ENCODE results near the gene SLC2A9. TPM values are rescaled to one million over a fixed set of nuclear protein-coding genes. Genes with fewer than 3 reads are reported as not detected.
"Not testable (repeated sequence)": the region's sequence is repeated elsewhere in the genome, so short reads cannot be mapped to it uniquely, and the experiment has no call there.

The SLC2A9 gene
- total RNA-seq, 2 donors from 2014 or later = 1.1 to 1.7 TPM

DNA sequence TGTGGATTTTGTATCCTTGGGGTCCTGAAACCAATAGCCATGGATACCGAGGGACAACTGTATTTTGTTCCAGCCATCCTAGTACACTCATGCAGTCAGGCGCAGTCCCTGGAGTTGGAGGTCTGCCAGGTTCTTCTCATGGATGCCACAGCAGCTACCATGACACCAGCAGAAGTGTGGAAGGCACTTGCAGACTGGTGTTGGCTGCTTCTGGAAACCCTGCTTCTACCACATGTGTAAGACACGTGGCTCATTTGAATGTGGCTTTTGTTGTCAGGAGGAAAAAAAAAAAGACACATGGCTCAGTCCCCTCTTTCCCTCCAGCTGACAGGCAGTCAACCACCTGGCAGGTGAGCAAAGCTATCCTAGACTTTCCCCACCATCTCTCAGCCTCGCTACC is 220.4 kb downstream of the SLC2A9 start:
- H3K27ac Mint-ChIP-seq = no peak overlapping the region
- DNase-seq = no peak
- no peak for ATAC-seq (replicated peaks in 1 of 2)
- peaks cover 30% of the 10 kb centered on the region for H3K27me3 Mint-ChIP-seq (ENCODE audit: low read depth)
- H3K4me1 Mint-ChIP-seq (ENCODE audit: low read depth) = no peaks in the 10 kb centered on the region
- no peak overlapping the region for H3K4me3 Mint-ChIP-seq
- H3K36me3 Mint-ChIP-seq (ENCODE audit: insufficient read depth in 2 of 2) = no peaks in the 10 kb centered on the region
- no peaks in the 10 kb centered on the region for H3K9me3 Mint-ChIP-seq

DNA sequence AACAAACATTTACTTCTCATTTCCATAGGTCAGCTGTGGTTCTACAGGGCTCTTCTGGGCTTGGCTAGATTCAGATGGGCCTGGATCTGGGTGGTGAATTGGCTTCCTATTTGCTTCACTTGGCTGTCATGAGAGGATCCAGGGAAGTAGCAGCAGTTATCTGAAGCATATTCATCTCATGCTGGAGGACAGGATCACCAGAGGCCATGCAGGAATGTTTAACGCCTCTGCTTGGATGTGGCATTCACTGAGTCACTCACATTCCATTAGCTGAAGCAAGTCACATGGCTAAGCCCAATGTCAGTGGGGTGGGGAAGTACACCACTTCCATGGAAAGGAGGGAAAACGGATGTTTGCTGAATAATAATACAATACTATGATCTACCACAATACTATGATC is 224.7 kb downstream of the SLC2A9 start:
- H3K4me3 Mint-ChIP-seq; H3K9me3 Mint-ChIP-seq; H3K27ac Mint-ChIP-seq; DNase-seq; ATAC-seq (replicated peaks in 1 of 2); H3K36me3 Mint-ChIP-seq (ENCODE audit: insufficient read depth in 2 of 2); H3K4me1 Mint-ChIP-seq (ENCODE audit: low read depth): not testable (repeated sequence)
- H3K27me3 Mint-ChIP-seq (ENCODE audit: low read depth) = peaks cover 10% of the 10 kb centered on the region

DNA sequence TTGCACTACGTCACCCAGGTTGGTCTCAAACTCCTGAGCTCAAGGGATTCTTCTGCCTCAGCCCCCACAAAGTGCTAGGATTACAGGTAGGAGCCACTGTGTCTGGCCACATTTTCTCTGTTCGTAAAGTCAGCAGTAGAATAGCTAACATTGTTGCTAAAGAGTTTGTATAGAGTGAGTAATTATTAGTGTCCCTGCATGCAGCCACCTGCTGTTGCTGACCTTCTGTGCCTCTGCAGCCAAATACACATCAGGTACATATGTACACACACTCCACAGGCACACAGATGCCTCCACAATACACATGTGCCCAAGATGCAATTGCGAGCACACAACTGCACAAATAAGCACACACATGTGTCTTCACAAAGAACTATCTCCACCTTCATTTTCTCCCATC is 228.9 kb downstream of the SLC2A9 start:
- Mint-ChIP-seq H3K4me1 (ENCODE audit: low read depth) (no peaks in the 10 kb centered on the region), H3K4me3 (no peak overlapping the region), H3K27ac (no peak overlapping the region), H3K36me3 (ENCODE audit: insufficient read depth in 2 of 2) (no peaks in the 10 kb centered on the region), H3K9me3 (peaks cover 0 to 3% of the 10 kb centered on the region in 2 donors), H3K27me3 (ENCODE audit: low read depth) (peaks cover 31% of the 10 kb centered on the region)
- ATAC-seq (replicated peaks in 1 of 2) (no peak), DNase-seq (no peak)

DNA sequence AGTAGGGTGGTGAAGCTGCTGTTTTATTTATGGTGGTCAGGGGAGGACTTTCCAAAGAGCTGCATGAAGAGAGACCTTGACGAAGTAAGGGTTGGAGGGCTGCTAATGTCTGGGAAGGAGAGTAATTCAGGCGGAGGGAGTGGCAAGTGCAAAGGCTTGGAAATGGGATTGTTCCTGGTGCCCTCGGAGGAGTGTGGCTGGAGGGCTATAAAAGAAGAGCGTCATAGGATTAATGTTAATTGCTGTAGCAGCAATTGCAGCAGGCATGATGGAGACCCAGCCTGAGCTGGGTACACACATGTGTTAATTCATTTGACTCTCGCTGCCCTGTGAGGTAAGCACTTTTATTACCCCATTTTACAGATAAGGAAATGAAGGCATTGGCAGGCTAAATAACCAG is 235.4 kb downstream of the SLC2A9 start:
- not testable (repeated sequence) for H3K4me1 Mint-ChIP-seq (ENCODE audit: low read depth); H3K4me3 Mint-ChIP-seq; ATAC-seq (replicated peaks in 1 of 2); H3K9me3 Mint-ChIP-seq; H3K27ac Mint-ChIP-seq; DNase-seq; H3K36me3 Mint-ChIP-seq (ENCODE audit: insufficient read depth in 2 of 2)
- peaks cover 62% of the 10 kb centered on the region for H3K27me3 Mint-ChIP-seq (ENCODE audit: low read depth)

DNA sequence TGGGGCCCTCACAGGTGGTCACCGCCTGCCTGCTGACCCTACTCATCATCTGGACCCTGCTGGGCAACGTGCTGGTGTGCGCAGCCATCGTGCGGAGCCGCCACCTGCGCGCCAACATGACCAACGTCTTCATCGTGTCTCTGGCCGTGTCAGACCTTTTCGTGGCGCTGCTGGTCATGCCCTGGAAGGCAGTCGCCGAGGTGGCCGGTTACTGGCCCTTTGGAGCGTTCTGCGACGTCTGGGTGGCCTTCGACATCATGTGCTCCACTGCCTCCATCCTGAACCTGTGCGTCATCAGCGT is 239.2 kb downstream of the SLC2A9 start:
- H3K27me3 Mint-ChIP-seq (ENCODE audit: low read depth) = peaks cover 74% of the 10 kb centered on the region
- no peaks in the 10 kb centered on the region for H3K4me1 Mint-ChIP-seq (ENCODE audit: low read depth)
- H3K27ac Mint-ChIP-seq = no peak overlapping the region
- H3K4me3 Mint-ChIP-seq = no peak overlapping the region
- H3K36me3 Mint-ChIP-seq (ENCODE audit: insufficient read depth in 2 of 2) = peaks cover 0 to 2% of the 10 kb centered on the region in 2 donors
- H3K9me3 Mint-ChIP-seq = no peaks in the 10 kb centered on the region
- DNase-seq = no peak
- no peak for ATAC-seq (replicated peaks in 1 of 2)

DNA sequence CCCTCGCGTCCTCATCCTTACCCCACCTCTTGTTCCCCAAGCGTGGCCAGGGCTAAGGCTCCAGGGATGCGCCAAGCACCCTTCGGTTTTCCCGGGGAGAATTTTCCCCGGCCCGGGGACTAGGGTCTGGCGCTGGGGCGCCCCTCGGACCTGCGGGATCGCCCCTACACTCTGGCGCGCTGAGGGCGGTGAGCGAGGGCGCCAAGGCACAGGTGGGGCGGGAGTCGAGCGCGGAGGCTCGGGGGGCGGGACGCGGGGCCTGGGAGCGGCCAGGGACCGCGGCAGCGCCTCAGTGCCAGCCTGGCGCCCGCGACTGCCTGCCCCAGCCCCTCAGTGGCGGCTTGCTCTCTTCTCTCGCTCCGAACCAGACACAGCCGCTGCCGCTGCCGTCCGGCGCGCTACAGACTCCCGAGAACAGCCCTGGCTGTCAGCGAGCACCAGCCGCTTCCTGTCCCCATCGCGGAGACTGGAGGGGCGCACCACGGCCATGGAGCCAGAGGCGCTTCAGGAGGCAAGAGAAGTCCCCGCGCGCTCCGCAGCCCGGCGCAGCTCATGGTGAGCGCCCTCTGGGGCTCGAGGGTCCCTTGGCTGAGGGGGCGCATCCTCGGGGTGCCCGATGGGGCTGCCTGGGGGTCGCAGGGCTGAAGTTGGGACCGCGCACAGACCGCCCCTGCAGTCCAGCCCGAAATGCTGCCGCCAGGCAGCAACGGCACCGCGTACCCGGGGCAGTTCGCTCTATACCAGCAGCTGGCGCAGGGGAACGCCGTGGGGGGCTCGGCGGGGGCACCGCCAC is 239.8 kb downstream of the SLC2A9 start, which contains the start of gene DRD5:
TSS of gene DRD5 (plus strand) at position 292 of the 793 bp plus-strand sequence. CDS start at position 688, 396 bp downstream.
- H3K4me3 Mint-ChIP-seq = no peak within 1 kb of the TSS
- no peaks in the 10 kb centered on the region for H3K4me1 Mint-ChIP-seq (ENCODE audit: low read depth)
- DNase-seq = no peak
- H3K27ac Mint-ChIP-seq = no peak within 1 kb of the TSS
- no peak for ATAC-seq (replicated peaks in 1 of 2)
- H3K36me3 Mint-ChIP-seq (ENCODE audit: insufficient read depth in 2 of 2) = peaks cover 0 to 2% of the 10 kb centered on the region in 2 donors
- H3K9me3 Mint-ChIP-seq = no peaks in the 10 kb centered on the region
- H3K27me3 Mint-ChIP-seq (ENCODE audit: low read depth) = peaks cover 74% of the 10 kb centered on the region

Other genes starting within 250 kb of the SLC2A9 start
- not detected for gene DRD5, start 239.9 kb downstream of the SLC2A9 start, total RNA-seq
- gene WDR1, start 95.3 kb upstream of the SLC2A9 start, total RNA-seq = 100 to 1,000 TPM; 304 to 326 TPM

Data from activated T-cell treated with anti-CD3 and anti-CD28 coated beads, Interleukin-2, amount 50 U/mL, for 72 hours (primary cell).